Activated CD4-positive, alpha-beta T cell treated with anti-CD3 and anti-CD28 coated beads, Interleukin-2, amount 10 ng/mL, durations not matched to agents 7 days and 5 days (primary cell): ENCODE results near the gene ARMC3. TPM values are rescaled to one million over a fixed set of nuclear protein-coding genes. Genes with fewer than 3 reads are reported as not detected.

ENCODE experiments used
- CTCF ChIA-PET: fragments of 350-600 bp; sonication (Branson Sonifier 250); formaldehyde crosslinking; loops from one replicate; lab custom pipeline; 2021; ENCODE audit warnings: antibody characterized with exemption; lab: Charles Lee
- POLR2A ChIA-PET: fragments of 350-600 bp; sonication (Branson Sonifier 250); formaldehyde crosslinking; loops from one replicate; lab custom pipeline; 2021; ENCODE audit warnings: antibody characterized with exemption; lab: Charles Lee
- DNase-seq: peaks from one replicate; pipeline ENCODE4 v3.0.0-alpha.2; 2020
- H3K27ac Mint-ChIP-seq: one replicate; pipeline ENCODE4 v1.8.0; 2021; ENCODE audit warnings: mild to moderate bottlenecking, moderate library complexity, mixed read lengths
- H3K27me3 Mint-ChIP-seq: one replicate; pipeline ENCODE4 v1.8.0; 2021; ENCODE audit warnings: mixed read lengths
- H3K36me3 Mint-ChIP-seq: one replicate; pipeline ENCODE4 v1.8.0; 2021; ENCODE audit warnings: low read depth, mixed read lengths
- H3K4me1 Mint-ChIP-seq: one replicate; pipeline ENCODE4 v1.8.0; 2021; ENCODE audit warnings: mixed read lengths
- H3K4me3 Mint-ChIP-seq: one replicate; pipeline ENCODE4 v1.8.0; 2021; ENCODE audit warnings: mild to moderate bottlenecking, moderate library complexity, mixed read lengths
- H3K9me3 Mint-ChIP-seq: one replicate; pipeline ENCODE4 v1.8.0; 2021; ENCODE audit warnings: mixed read lengths
- total RNA-seq, 2 experiments: library from RNA; stranded (reverse); gene quantifications; one replicate each; pipeline ENCODE4 v1.2.3, GENCODE V29; 2021

ARMC3 gene
- total RNA-seq, 2 experiments from 2014 or later: not detected

DNA sequence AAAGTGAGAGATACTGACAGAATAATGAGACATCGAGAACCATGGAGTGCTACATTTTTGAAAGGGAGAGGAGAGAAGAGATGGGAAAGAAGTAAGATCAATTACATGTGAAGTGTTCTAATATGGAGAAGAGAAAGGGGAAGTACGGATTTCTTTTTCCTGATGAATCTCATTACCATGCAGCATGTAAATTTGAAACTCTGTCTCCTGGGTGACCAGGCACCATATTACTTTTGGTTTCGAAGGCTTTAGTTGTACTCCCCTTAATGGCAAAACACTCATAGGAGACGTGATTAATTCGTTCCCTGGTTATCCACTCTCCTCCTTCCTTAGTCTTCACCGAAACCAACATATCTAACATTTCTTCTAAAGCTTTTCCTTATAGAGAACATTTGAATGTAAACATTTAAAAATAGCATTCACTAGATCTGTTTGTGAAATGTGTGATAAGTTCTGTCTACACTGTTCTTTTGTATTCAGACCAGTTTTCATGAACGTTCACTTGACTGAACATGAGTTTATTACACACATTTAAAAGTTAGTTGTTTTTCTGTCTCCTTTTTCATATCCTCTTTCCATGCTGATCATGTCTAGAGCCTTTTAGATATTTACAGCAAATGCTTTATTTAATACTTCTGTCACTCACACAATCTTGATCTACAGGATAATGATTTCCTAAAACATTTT, 87.3 kb downstream of the ARMC3 start:
- no peaks in the 10 kb centered on the region for H3K4me1 Mint-ChIP-seq
- peaks cover 11% of the 10 kb centered on the region for H3K27me3 Mint-ChIP-seq
- no peak overlapping the region for H3K4me3 Mint-ChIP-seq
- H3K9me3 Mint-ChIP-seq: no peaks in the 10 kb centered on the region
- H3K27ac Mint-ChIP-seq: no peak overlapping the region
- ChIA-PET POLR2A (no interaction called here), CTCF (no interaction called here)
- DNase-seq: no peak
- no peaks in the 10 kb centered on the region for H3K36me3 Mint-ChIP-seq

GRCh38 chr10:23016636-23017035, 88.8 kb downstream of the ARMC3 start:
- H3K4me1 Mint-ChIP-seq: no peaks in the 10 kb centered on the region
- no peaks in the 10 kb centered on the region for H3K9me3 Mint-ChIP-seq
- CTCF ChIA-PET: interaction anchor here (1.2 kb wide), 1 partner anchor 28 kb away, joined by 4 read pairs; no protein-coding TSS in a partner anchor
- H3K4me3 Mint-ChIP-seq: no peak overlapping the region
- no peak overlapping the region for H3K27ac Mint-ChIP-seq
- POLR2A ChIA-PET: no interaction called here
- peaks cover 18% of the 10 kb centered on the region for H3K27me3 Mint-ChIP-seq
- no peaks in the 10 kb centered on the region for H3K36me3 Mint-ChIP-seq
- no peak for DNase-seq

DNA sequence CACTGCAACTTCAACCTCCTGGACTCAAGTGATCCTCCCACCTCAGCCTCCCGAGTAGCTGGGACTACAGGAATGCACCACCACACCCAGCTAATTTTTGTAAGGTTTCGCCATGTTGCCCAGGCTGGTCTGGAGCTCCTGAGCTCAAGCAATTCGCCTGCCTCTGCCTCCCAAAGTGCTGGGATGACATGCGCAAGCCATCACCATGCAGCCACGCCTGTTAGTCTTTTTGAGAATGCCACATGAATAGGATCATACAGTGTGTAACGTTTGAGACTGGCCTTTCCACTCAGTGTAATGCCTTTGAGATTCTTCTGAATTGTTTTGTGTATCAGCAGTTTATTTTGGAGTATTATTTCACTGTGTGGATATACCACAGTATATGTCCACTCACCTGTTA, 91.8 kb downstream of the ARMC3 start:
- Mint-ChIP-seq H3K4me3 (no peak overlapping the region), H3K27me3 (peaks cover 27% of the 10 kb centered on the region), H3K9me3 (no peaks in the 10 kb centered on the region), H3K4me1 (no peaks in the 10 kb centered on the region), H3K36me3 (no peaks in the 10 kb centered on the region), H3K27ac (no peak overlapping the region)
- CTCF ChIA-PET: no interaction called here
- DNase-seq: no peak
- POLR2A ChIA-PET: no interaction called here

- H3K4me3 Mint-ChIP-seq: no peak overlapping the region
- H3K27ac Mint-ChIP-seq: no peak overlapping the region
- no peaks in the 10 kb centered on the region for H3K9me3 Mint-ChIP-seq
- H3K27me3 Mint-ChIP-seq: peaks cover 27% of the 10 kb centered on the region
- no peak for DNase-seq
- ChIA-PET CTCF (no interaction called here), POLR2A (no interaction called here)
- no peaks in the 10 kb centered on the region for H3K36me3 Mint-ChIP-seq
- no peaks in the 10 kb centered on the region for H3K4me1 Mint-ChIP-seq
These were observed 93.6 kb downstream of the ARMC3 start for GRCh38 chr10:23021430-23021829.

GRCh38 chr10:23024002-23024401, 96.1 kb downstream of the ARMC3 start:
- H3K36me3 Mint-ChIP-seq: no peaks in the 10 kb centered on the region
- H3K4me1 Mint-ChIP-seq: no peaks in the 10 kb centered on the region
- POLR2A ChIA-PET: no interaction called here
- no peak overlapping the region for H3K27ac Mint-ChIP-seq
- peaks cover 39% of the 10 kb centered on the region for H3K27me3 Mint-ChIP-seq
- DNase-seq: no peak
- no peaks in the 10 kb centered on the region for H3K9me3 Mint-ChIP-seq
- H3K4me3 Mint-ChIP-seq: no peak overlapping the region
- CTCF ChIA-PET: no interaction called here

GRCh38 chr10:23031318-23031717, 103.5 kb downstream of the ARMC3 start:
- POLR2A ChIA-PET: no interaction called here
- H3K36me3 Mint-ChIP-seq: no peaks in the 10 kb centered on the region
- no peak overlapping the region for H3K27ac Mint-ChIP-seq
- peaks cover 32% of the 10 kb centered on the region for H3K27me3 Mint-ChIP-seq
- no peak overlapping the region for H3K4me3 Mint-ChIP-seq
- H3K4me1 Mint-ChIP-seq: no peaks in the 10 kb centered on the region
- H3K9me3 Mint-ChIP-seq: no peaks in the 10 kb centered on the region
- DNase-seq: no peak
- CTCF ChIA-PET: no interaction called here

DNA sequence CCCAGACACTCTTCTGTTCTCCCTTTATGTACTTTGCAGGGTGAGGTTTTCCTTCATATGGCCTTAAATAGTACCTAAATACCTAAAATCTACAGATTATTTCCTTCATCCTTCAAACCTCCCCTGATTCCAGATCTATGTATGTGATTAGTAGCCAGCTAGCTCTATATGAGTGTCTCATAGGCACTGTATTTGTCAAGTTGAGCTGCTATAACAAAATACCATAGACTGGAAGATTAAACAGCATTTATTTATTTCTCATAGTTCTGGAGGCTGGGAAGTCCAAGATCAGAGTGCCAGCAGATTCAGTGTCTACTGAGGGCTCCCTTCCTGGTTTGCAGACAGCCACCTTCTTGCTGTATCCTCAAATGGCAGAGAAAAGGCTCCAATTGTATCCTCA, 106.9 kb downstream of the ARMC3 start:
- DNase-seq: no peak
- Mint-ChIP-seq H3K4me1 (no peaks in the 10 kb centered on the region), H3K36me3 (no peaks in the 10 kb centered on the region), H3K27ac (no peak overlapping the region), H3K4me3 (no peak overlapping the region), H3K9me3 (no peaks in the 10 kb centered on the region), H3K27me3 (peaks cover 25% of the 10 kb centered on the region)
- POLR2A ChIA-PET: no interaction called here
- CTCF ChIA-PET: no interaction called here

DNA sequence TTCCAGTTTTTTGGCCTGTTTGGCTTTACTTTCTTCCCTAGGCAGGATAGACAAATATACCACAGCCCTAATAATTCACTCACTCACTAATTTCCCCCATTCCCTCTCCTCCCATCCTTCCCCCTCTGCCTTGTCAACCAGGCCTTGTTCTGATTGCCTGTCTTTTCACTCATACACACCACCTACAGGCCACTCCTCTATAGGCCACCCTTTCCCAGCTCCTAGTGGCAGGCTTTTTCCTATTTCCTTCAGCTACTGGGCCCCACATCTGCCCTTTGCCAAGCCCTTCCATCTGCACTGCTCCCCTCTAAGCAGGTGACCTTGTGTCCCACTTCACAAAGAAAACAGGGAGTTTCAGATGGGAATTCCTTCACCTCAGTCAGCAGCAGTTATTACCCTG, 107.7 kb downstream of the ARMC3 start:
- no peak for DNase-seq
- no peaks in the 10 kb centered on the region for H3K9me3 Mint-ChIP-seq
- ChIA-PET POLR2A (no interaction called here), CTCF (no interaction called here)
- H3K4me3 Mint-ChIP-seq: no peak overlapping the region
- no peaks in the 10 kb centered on the region for H3K4me1 Mint-ChIP-seq
- no peaks in the 10 kb centered on the region for H3K36me3 Mint-ChIP-seq
- peaks cover 25% of the 10 kb centered on the region for H3K27me3 Mint-ChIP-seq
- H3K27ac Mint-ChIP-seq: no peak overlapping the region

- ChIA-PET CTCF (no interaction called here), POLR2A (no interaction called here)
- no peaks in the 10 kb centered on the region for H3K4me1 Mint-ChIP-seq
- H3K4me3 Mint-ChIP-seq: no peak overlapping the region
- H3K27me3 Mint-ChIP-seq: peaks cover 20% of the 10 kb centered on the region
- DNase-seq: no peak
- H3K27ac Mint-ChIP-seq: no peak overlapping the region
- no peaks in the 10 kb centered on the region for H3K36me3 Mint-ChIP-seq
- H3K9me3 Mint-ChIP-seq: no peaks in the 10 kb centered on the region
These were observed 109.3 kb downstream of the ARMC3 start for GRCh38 chr10:23037152-23037551.

GRCh38 chr10:23037561-23037960, 109.7 kb downstream of the ARMC3 start:
- Mint-ChIP-seq H3K4me3 (no peak overlapping the region), H3K4me1 (no peaks in the 10 kb centered on the region), H3K27ac (no peak overlapping the region), H3K27me3 (peaks cover 20% of the 10 kb centered on the region), H3K36me3 (no peaks in the 10 kb centered on the region), H3K9me3 (no peaks in the 10 kb centered on the region)
- ChIA-PET POLR2A (no interaction called here), CTCF (no interaction called here)
- no peak for DNase-seq

DNA sequence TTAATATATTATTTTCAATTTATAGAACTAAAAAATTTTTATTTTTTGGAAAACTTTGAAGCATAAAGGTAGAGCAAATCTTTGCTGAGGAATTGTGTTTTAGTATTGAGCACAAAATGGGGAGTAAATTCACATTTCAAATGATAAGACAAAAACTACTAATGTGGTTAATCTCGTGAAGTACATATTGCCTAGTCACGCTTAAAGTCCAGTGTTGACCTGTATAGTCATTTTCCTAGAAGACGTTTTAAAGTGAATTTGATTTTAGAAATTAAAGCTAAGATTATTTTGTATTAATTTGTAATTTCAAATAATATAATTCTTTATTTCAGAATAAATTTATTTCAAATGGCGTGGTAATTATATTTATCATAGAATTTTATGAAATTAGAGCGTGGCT, 110.3 kb downstream of the ARMC3 start:
- no peak for DNase-seq
- H3K27ac Mint-ChIP-seq: no peak overlapping the region
- H3K9me3 Mint-ChIP-seq: no peaks in the 10 kb centered on the region
- no peaks in the 10 kb centered on the region for H3K4me1 Mint-ChIP-seq
- peaks cover 20% of the 10 kb centered on the region for H3K27me3 Mint-ChIP-seq
- H3K4me3 Mint-ChIP-seq: no peak overlapping the region
- ChIA-PET POLR2A (no interaction called here), CTCF (no interaction called here)
- H3K36me3 Mint-ChIP-seq: no peaks in the 10 kb centered on the region

- DNase-seq: no peak
- no peaks in the 10 kb centered on the region for H3K36me3 Mint-ChIP-seq
- H3K27ac Mint-ChIP-seq: no peak overlapping the region
- no peaks in the 10 kb centered on the region for H3K9me3 Mint-ChIP-seq
- no peaks in the 10 kb centered on the region for H3K4me1 Mint-ChIP-seq
- ChIA-PET CTCF (interaction anchor here (0.6 kb wide), 1 partner anchor 499 kb away, joined by 3 read pairs; no protein-coding TSS in a partner anchor), POLR2A (no interaction called here)
- no peak overlapping the region for H3K4me3 Mint-ChIP-seq
- peaks cover 19% of the 10 kb centered on the region for H3K27me3 Mint-ChIP-seq
These were observed 112.1 kb downstream of the ARMC3 start for GRCh38 chr10:23040002-23040401.

GRCh38 chr10:23046027-23046426, 118.2 kb downstream of the ARMC3 start:
- Mint-ChIP-seq H3K36me3 (no peaks in the 10 kb centered on the region), H3K9me3 (no peaks in the 10 kb centered on the region), H3K4me3 (no peak overlapping the region), H3K4me1 (no peaks in the 10 kb centered on the region), H3K27me3 (peaks cover 5% of the 10 kb centered on the region), H3K27ac (no peak overlapping the region)
- POLR2A ChIA-PET: no interaction called here
- CTCF ChIA-PET: interaction anchor here (0.6 kb wide), 1 partner anchor 1579 kb away, joined by 3 read pairs; no protein-coding TSS in a partner anchor
- DNase-seq: no peak
